NCI-H146 treated with DMSO at 0.1 percent for 48 hours (cell line): ENCODE data around the gene TNFAIP8L1.

Experiments
- DNase-seq: peaks from one replicate; lab custom pipeline; 2025; ENCODE audit not compliant: unreplicated experiment; lab: John Stamatoyannopoulos, UW

TNFAIP8L1 gene

GRCh38 chr19:4699826-4700692 is 60.7 kb downstream of the TNFAIP8L1 start:
- DNase-seq: no peak

DNA sequence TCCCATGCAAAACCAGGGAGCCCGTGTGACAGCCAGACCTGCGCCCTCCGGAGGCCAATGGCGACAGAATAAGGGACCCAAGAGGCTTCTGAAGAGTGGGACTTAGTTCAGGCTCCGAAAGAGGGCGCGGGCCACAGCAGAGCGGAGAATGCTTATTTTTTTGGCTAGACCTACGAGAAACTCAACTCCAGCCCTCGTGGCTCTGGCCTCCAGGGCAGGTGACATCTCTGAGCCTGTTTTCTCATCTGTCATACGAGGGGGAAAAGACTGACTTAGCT is 61.3 kb downstream of the TNFAIP8L1 start:
- no peak for DNase-seq

DNA sequence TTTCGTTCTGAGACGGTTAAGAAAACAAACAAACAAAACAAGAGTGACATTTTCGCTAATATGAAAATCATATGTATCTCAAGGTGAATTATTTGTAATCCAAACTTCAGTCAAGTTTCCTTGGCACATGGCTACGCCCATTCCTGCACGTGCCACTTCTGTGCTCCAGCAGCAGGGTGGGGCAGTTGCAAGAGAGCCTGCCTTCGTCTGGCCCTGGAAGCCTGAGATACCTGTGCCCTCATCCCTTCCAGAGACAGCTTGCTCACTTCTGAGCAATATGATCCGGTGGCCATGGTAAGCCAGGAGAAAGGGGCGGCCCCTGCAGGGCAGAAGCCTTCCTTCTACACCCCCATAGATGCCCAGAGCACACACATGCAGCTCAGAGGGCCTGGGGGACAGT is 62.2 kb downstream of the TNFAIP8L1 start:
- no peak for DNase-seq

DNA sequence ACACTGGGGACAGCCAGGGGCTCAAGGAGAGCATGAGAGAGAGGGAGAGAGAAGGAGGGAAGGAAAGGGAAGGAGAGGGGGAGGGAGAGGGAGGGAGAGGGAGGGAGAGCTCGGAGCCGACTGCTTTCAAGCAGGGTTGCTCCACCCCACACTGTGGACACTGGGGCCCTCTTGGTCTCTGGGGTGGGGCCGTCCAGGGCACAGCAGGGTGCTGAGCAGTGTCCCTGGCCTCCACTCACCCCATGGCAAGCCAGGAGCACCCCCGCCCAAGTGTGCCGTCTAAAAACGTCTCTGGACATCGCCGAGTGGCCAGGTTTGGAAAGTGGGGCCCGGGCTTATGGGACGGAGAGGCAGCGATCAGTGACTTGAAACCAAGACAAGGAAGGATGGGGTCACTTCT is 63.4 kb downstream of the TNFAIP8L1 start:
- no peak for DNase-seq

GRCh38 chr19:4703671-4704316 is 64.5 kb downstream of the TNFAIP8L1 start:
- no peak for DNase-seq

GRCh38 chr19:4704317-4704673 is 65.0 kb downstream of the TNFAIP8L1 start:
- no peak for DNase-seq
